Chondrocyte (in vitro differentiated cells): ENCODE results near the gene PLXDC2. TPM values are rescaled to one million over a fixed set of nuclear protein-coding genes. Genes with fewer than 3 reads are reported as not detected.
A peak's percentile ranks its signal among the peaks of the same experiment; 100 is the strongest.

Experiments
- DNase-seq: peaks from one replicate; pipeline ENCODE4 v3.0.0; 2021; ENCODE audit warnings: mixed read lengths, low spot score
- H3K27ac Mint-ChIP-seq: one replicate; pipeline ENCODE4 v1.8.0; 2021; ENCODE audit warnings: mild to moderate bottlenecking, moderate library complexity, mixed read lengths; ENCODE audit not compliant: unreplicated experiment
- H3K27me3 Mint-ChIP-seq: 2 replicates; pipeline ENCODE4 v1.8.0; 2021; ENCODE audit warnings: low read depth, mixed read lengths
- H3K36me3 Mint-ChIP-seq: 2 replicates; pipeline ENCODE4 v1.8.0; 2021; ENCODE audit warnings: low read depth, mixed read lengths
- H3K4me1 Mint-ChIP-seq: 2 replicates; pipeline ENCODE4 v1.8.0; 2021; ENCODE audit warnings: low read depth, mild to moderate bottlenecking, mixed read lengths
- H3K4me3 Mint-ChIP-seq: one replicate; pipeline ENCODE4 v1.8.0; 2021; ENCODE audit warnings: mild to moderate bottlenecking, moderate library complexity, mixed read lengths; ENCODE audit not compliant: unreplicated experiment
- H3K9me3 Mint-ChIP-seq: 2 replicates; pipeline ENCODE4 v1.8.0; 2021; ENCODE audit warnings: low read depth, mixed read lengths
- CTCF ChIP-seq: fragments of 200-600 bp; sonication (generic); IDR thresholded peaks from 2 replicates; pipeline ENCODE4 v1.5.0; 2021; ENCODE audit warnings: antibody characterized with exemption, mild to moderate bottlenecking, moderate library complexity
- total RNA-seq: library from RNA; stranded (reverse); gene quantifications from 3 replicates; pipeline ENCODE4 v1.2.1, GENCODE V29; 2021

The PLXDC2 gene
- total RNA-seq, 1 donor from 2014 or later: 88.5 TPM

GRCh38 chr10:19788075-19788686 lies 28.1 kb upstream of the PLXDC2 start:
- no peak overlapping the region for H3K27ac Mint-ChIP-seq
- no peak for DNase-seq
- no peak overlapping the region for H3K4me3 Mint-ChIP-seq

DNA sequence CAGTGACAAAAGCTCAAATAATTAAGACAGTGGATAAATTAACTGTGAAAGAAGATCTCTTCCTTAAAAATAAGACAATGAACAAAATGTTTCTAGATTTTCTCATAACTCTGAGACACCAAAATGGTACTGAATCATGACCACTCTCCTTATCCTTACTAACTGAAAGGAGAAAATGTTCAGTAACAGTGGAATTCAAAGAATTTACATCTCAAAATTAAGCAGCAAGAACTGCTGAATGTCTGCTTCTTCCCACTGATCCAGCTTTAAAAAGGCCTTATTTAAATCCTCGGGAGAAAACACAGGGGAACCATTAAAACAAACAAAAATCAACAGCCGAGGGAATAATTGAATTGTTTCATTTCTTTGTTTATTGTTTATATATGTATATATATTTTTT lies 27.3 kb upstream of the PLXDC2 start:
- H3K4me3 Mint-ChIP-seq: no peak overlapping the region
- no peak for DNase-seq
- H3K4me1 Mint-ChIP-seq: peaks cover 19% of the 10 kb centered on the region
- H3K27ac Mint-ChIP-seq: peak overlapping the region; percentile 69
- peaks cover 5% of the 10 kb centered on the region for H3K9me3 Mint-ChIP-seq
- no peaks in the 10 kb centered on the region for H3K27me3 Mint-ChIP-seq
- no peak for TF ChIP-seq CTCF
- H3K36me3 Mint-ChIP-seq: peaks cover 4% of the 10 kb centered on the region

More at GRCh38 chr10:19788075-19788686, 28.1 kb upstream of the PLXDC2 start:
- peaks cover 4% of the 10 kb centered on the region for H3K36me3 Mint-ChIP-seq
- H3K9me3 Mint-ChIP-seq: peaks cover 5% of the 10 kb centered on the region
- H3K27me3 Mint-ChIP-seq: no peaks in the 10 kb centered on the region
- H3K4me1 Mint-ChIP-seq: peaks cover 19% of the 10 kb centered on the region
- TF ChIP-seq CTCF: peak; percentile 91

DNA sequence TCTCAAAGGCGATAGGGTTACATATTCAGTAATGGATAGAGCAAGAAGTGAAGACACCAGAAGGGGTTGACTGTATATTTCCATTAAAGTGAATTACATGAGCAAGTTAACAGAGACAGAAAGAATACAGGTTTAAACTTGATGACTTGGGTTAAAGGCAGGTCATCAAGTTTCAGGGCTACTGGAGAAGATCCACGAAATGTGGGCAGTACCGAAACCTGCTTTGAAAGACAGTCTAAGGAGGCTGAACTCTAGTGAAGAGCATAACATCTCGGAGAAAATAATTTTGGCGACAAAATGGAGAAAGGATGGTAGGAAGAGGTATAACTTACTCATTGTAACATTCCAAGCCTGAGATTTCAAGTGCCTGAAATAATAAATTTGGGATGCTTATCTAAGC lies 26.6 kb upstream of the PLXDC2 start:
- no peak overlapping the region for H3K27ac Mint-ChIP-seq
- no peak for TF ChIP-seq CTCF

DNA sequence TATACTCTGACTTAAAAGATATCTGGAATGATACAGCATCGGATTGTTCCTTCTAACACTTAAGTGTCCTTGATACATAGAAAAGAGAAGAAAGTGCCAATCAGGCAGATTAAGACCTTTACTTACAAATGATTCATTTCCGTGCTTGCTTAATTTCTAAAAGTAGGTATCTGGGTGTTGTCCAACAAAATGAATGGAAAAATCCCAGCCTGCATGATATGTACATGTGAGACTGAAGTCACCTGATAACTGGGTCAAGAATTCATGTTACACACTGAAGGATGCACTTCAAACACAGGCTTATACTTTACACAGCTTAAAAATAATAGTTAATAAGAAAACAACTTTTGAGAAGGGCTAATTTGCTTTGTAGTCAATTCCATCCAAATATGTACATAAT lies 25.2 kb upstream of the PLXDC2 start:
- H3K9me3 Mint-ChIP-seq: peaks cover 5% of the 10 kb centered on the region
- H3K27ac Mint-ChIP-seq: no peak overlapping the region
- no peak overlapping the region for H3K4me3 Mint-ChIP-seq
- H3K36me3 Mint-ChIP-seq: peaks cover 4% of the 10 kb centered on the region
- TF ChIP-seq CTCF: no peak
- no peaks in the 10 kb centered on the region for H3K27me3 Mint-ChIP-seq
- no peak for DNase-seq
- H3K4me1 Mint-ChIP-seq: peaks cover 19% of the 10 kb centered on the region

More for the DNA sequence above, 26.6 kb upstream of the PLXDC2 start:
- peaks cover 19% of the 10 kb centered on the region for H3K4me1 Mint-ChIP-seq
- no peak overlapping the region for H3K4me3 Mint-ChIP-seq
- DNase-seq: no peak
- H3K36me3 Mint-ChIP-seq: peaks cover 4% of the 10 kb centered on the region
- no peaks in the 10 kb centered on the region for H3K27me3 Mint-ChIP-seq
- H3K9me3 Mint-ChIP-seq: peaks cover 5% of the 10 kb centered on the region

- peaks cover 6% of the 10 kb centered on the region for H3K36me3 Mint-ChIP-seq
- H3K4me1 Mint-ChIP-seq: peaks cover 17% of the 10 kb centered on the region
These were observed 20.5 kb upstream of the PLXDC2 start for GRCh38 chr10:19795684-19796083.

More at GRCh38 chr10:19795684-19796083, 20.5 kb upstream of the PLXDC2 start:
- no peak for DNase-seq
- TF ChIP-seq CTCF: no peak
- no peaks in the 10 kb centered on the region for H3K27me3 Mint-ChIP-seq
- H3K4me3 Mint-ChIP-seq: no peak overlapping the region
- H3K9me3 Mint-ChIP-seq: peaks cover 11% of the 10 kb centered on the region
- no peak overlapping the region for H3K27ac Mint-ChIP-seq
